SK-N-SH treated with all-trans-retinoic acid at 6 μM for 48 hours (cell line): ENCODE measurements around the gene PTGER4.

Experiments
- ATAC-seq: fragments of 200-7000 bp; cut with Tn5 transposase; 3 replicates; pipeline ENCODE4 v1.9.1; 2020; ENCODE audit warnings: mild to moderate bottlenecking, moderate library complexity
- ARNTL ChIP-seq: fragments of 450-650 bp; formaldehyde crosslinking; IDR thresholded peaks from 2 replicates; pipeline ENCODE4 v1.5.0; 2020; ENCODE audit warnings: low read depth, mild to moderate bottlenecking, moderate library complexity, borderline replicate concordance
- BACH2 ChIP-seq: fragments of 250-450 bp; sonication (Bioruptor Pico); IDR thresholded peaks from 2 replicates; pipeline ENCODE4 v1.9.0; 2021; ENCODE audit warnings: mild to moderate bottlenecking, borderline replicate concordance
- CREB5 ChIP-seq: fragments of 250-450 bp; sonication (Bioruptor Pico); IDR thresholded peaks from 2 replicates; pipeline ENCODE4 v1.5.1; 2020; ENCODE audit warnings: low read depth, mild to moderate bottlenecking, moderate library complexity
- CSDC2 ChIP-seq: fragments of 250-450 bp; sonication (Bioruptor Pico); IDR thresholded peaks from 2 replicates; pipeline ENCODE4 v1.5.0; 2020; ENCODE audit warnings: mild to moderate bottlenecking, moderate library complexity
- CSRNP3 ChIP-seq: fragments of 250-450 bp; sonication (Bioruptor Pico); IDR thresholded peaks from 2 replicates; pipeline ENCODE4 v1.5.1; 2021; ENCODE audit warnings: mild to moderate bottlenecking, moderate library complexity
- ESRRG ChIP-seq: fragments of 250-450 bp; sonication (Bioruptor Pico); IDR thresholded peaks from 2 replicates; pipeline ENCODE4 v1.6.1; 2021; ENCODE audit warnings: mild to moderate bottlenecking
- GLIS3 ChIP-seq: fragments of 250-450 bp; sonication (Bioruptor Pico); IDR thresholded peaks from 2 replicates; pipeline ENCODE4 v1.5.0; 2020; ENCODE audit warnings: mild to moderate bottlenecking, moderate library complexity
- ISL1 ChIP-seq: fragments of 250-450 bp; sonication (Bioruptor Pico); IDR thresholded peaks from 2 replicates; pipeline ENCODE4 v2.1.2; 2022; ENCODE audit warnings: mild to moderate bottlenecking, moderate library complexity
- OSR1 ChIP-seq: fragments of 250-450 bp; sonication (Bioruptor Pico); IDR thresholded peaks from 2 replicates; pipeline ENCODE4 v1.8.0; 2022; ENCODE audit warnings: moderate library complexity, mild to moderate bottlenecking, inconsistent platforms
- PATZ1 ChIP-seq: fragments of 250-450 bp; sonication (Bioruptor Pico); IDR thresholded peaks from 2 replicates; pipeline ENCODE4 v1.8.0; 2020; ENCODE audit warnings: mild to moderate bottlenecking, moderate library complexity, borderline replicate concordance
- POU6F1 ChIP-seq: fragments of 250-450 bp; sonication (Bioruptor Pico); IDR thresholded peaks from 2 replicates; pipeline ENCODE4 v1.8.0; 2021; ENCODE audit warnings: low read depth, mild to moderate bottlenecking, moderate library complexity, borderline replicate concordance
- PPARA ChIP-seq: fragments of 250-450 bp; sonication (Bioruptor Pico); IDR thresholded peaks from 2 replicates; pipeline ENCODE4 v1.5.0; 2020; ENCODE audit warnings: mild to moderate bottlenecking, borderline replicate concordance
- RARB ChIP-seq: fragments of 250-450 bp; sonication (Bioruptor Pico); IDR thresholded peaks from 2 replicates; pipeline ENCODE4 v1.8.0; 2021; ENCODE audit warnings: mild to moderate bottlenecking, moderate library complexity
- TOX ChIP-seq: fragments of 250-450 bp; sonication (Bioruptor Pico); IDR thresholded peaks from 2 replicates; pipeline ENCODE4 v1.8.0; 2021; ENCODE audit warnings: mild to moderate bottlenecking, moderate library complexity, borderline replicate concordance
- TSHZ2 ChIP-seq: fragments of 250-450 bp; sonication (Bioruptor Pico); IDR thresholded peaks from 2 replicates; pipeline ENCODE4 v1.5.0; 2020; ENCODE audit warnings: mild to moderate bottlenecking, moderate library complexity
- ZC3H10 ChIP-seq: fragments of 250-450 bp; sonication (Bioruptor Pico); IDR thresholded peaks from 2 replicates; pipeline ENCODE4 v1.5.1; 2021; ENCODE audit warnings: mild to moderate bottlenecking, moderate library complexity
- ZFP3 ChIP-seq: fragments of 250-450 bp; sonication (Bioruptor Pico); IDR thresholded peaks from 2 replicates; pipeline ENCODE4 v1.5.0; 2020; ENCODE audit warnings: mild to moderate bottlenecking, moderate library complexity
- ZNF565 ChIP-seq: fragments of 450-650 bp; formaldehyde crosslinking; conservative IDR thresholded peaks from 2 replicates; pipeline ENCODE4 v1.5.0; 2020; ENCODE audit warnings: low read depth, mild to moderate bottlenecking, moderate library complexity
- ZNF70 ChIP-seq: fragments of 450-650 bp; formaldehyde crosslinking; IDR thresholded peaks from 2 replicates; pipeline ENCODE4 v1.5.0; 2020; ENCODE audit warnings: mild to moderate bottlenecking, moderate library complexity
- ZNF8 ChIP-seq: fragments of 450-650 bp; formaldehyde crosslinking; IDR thresholded peaks from 2 replicates; pipeline ENCODE4 v1.5.0; 2020; ENCODE audit warnings: mild to moderate bottlenecking, moderate library complexity

The PTGER4 gene

GRCh38 chr5:40680741-40681362 lies 1.1 kb downstream of the PTGER4 start:
- ATAC-seq: no peak
- TF ChIP-seq CSDC2 (CRISPR knock-in tag) (no peak), TSHZ2 (no peak), GLIS3 (CRISPR knock-in tag) (no peak), RARB (CRISPR knock-in tag) (no peak), OSR1 (CRISPR knock-in tag) (no peak), ARNTL (CRISPR knock-in tag) (no peak), ZFP3 (CRISPR knock-in tag) (no peak), CSRNP3 (CRISPR knock-in tag) (no peak), TOX (no peak), CREB5 (CRISPR knock-in tag) (no peak)

- no peak for TF ChIP-seq TOX
- no peak for TF ChIP-seq ZNF565 (CRISPR knock-in tag)
- no peak for TF ChIP-seq PPARA (CRISPR knock-in tag)
- TF ChIP-seq BACH2: no peak
- no peak for TF ChIP-seq PATZ1 (CRISPR knock-in tag)
- no peak for TF ChIP-seq TSHZ2
- no peak for TF ChIP-seq ZNF70 (CRISPR knock-in tag)
- no peak for TF ChIP-seq ISL1
- TF ChIP-seq ZNF8: no peak
- no peak for ATAC-seq
These were observed 1.8 kb downstream of the PTGER4 start for GRCh38 chr5:40681363-40682153.

GRCh38 chr5:40682154-40683017 lies 2.7 kb downstream of the PTGER4 start:
- ATAC-seq: no peak
- TF ChIP-seq ZC3H10: no peak
- TF ChIP-seq ZFP3 (CRISPR knock-in tag): no peak
- no peak for TF ChIP-seq ESRRG (CRISPR knock-in tag)
- no peak for TF ChIP-seq CREB5 (CRISPR knock-in tag)
- no peak for TF ChIP-seq RARB (CRISPR knock-in tag)
- no peak for TF ChIP-seq ARNTL (CRISPR knock-in tag)
- no peak for TF ChIP-seq OSR1 (CRISPR knock-in tag)
- no peak for TF ChIP-seq PPARA (CRISPR knock-in tag)
- TF ChIP-seq CSDC2 (CRISPR knock-in tag): no peak
- TF ChIP-seq POU6F1: no peak
- TF ChIP-seq BACH2: no peak
- no peak for TF ChIP-seq TOX
